CD4-positive, alpha-beta T cell (primary cell): ENCODE measurements around the gene WDR86. TPM values are rescaled to one million over a fixed set of nuclear protein-coding genes. Genes with fewer than 3 reads are reported as not detected.

ENCODE experiments used
- ATAC-seq: fragments of 200-7000 bp; cut with Tn5 transposase; one replicate; pipeline ENCODE4 v1.10.0; 2022; ENCODE audit warnings: mild to moderate bottlenecking; ENCODE audit not compliant: poor library complexity
- CTCF ChIA-PET: fragments of 350-600 bp; sonication (Branson Sonifier 250); formaldehyde crosslinking; loops from one replicate; lab custom pipeline; 2021; ENCODE audit warnings: antibody characterized with exemption, inconsistent platforms; lab: Charles Lee
- POLR2A ChIA-PET: fragments of 350-600 bp; sonication (Branson Sonifier 250); formaldehyde crosslinking; loops from one replicate; lab custom pipeline; 2021; ENCODE audit warnings: antibody characterized with exemption, inconsistent platforms; lab: Charles Lee
- DNase-seq, 14 experiments: peaks; one replicate each; pipeline ENCODE4 v3.0.0-alpha.2; 2013 to 2020; ENCODE audit warnings: mixed read lengths in 2 of 14
- H3K27ac ChIP-seq, 2 donors: one replicate each; pipeline versions ENCODE4 v1.5.1 to v1.7.0; 2013; ENCODE audit warnings: low read length in 2 of 2, low read depth in 1 of 2, mild to moderate bottlenecking in 1 of 2
- H3K27me3 ChIP-seq, 2 experiments: 1 replicate in 1 of 2; 2 replicates in 1 of 2; pipeline versions ENCODE4 v1.6.1 to v1.7.0; 2013; ENCODE audit warnings: low read length in 2 of 2, control low read depth in 1 of 2, mild to moderate bottlenecking in 1 of 2, moderate library complexity in 1 of 2; ENCODE audit not compliant: insufficient read depth in 2 of 2, control insufficient read depth in 1 of 2
- H3K36me3 ChIP-seq: one replicate; pipeline ENCODE4 v1.6.1; 2013; ENCODE audit warnings: low read length, control low read depth; ENCODE audit not compliant: insufficient read depth
- H3K4me1 ChIP-seq: one replicate; pipeline ENCODE4 v1.6.1; 2013; ENCODE audit warnings: low read length, control low read depth; ENCODE audit not compliant: insufficient read depth
- H3K4me3 ChIP-seq: one replicate; pipeline ENCODE4 v1.5.1; 2013; ENCODE audit warnings: mild to moderate bottlenecking, low read length, moderate library complexity
- H3K9me3 ChIP-seq, 2 experiments: 1 replicate in 1 of 2; 2 replicates in 1 of 2; pipeline versions ENCODE4 v1.6.1 to v1.7.0; 2013; ENCODE audit warnings: low read length in 2 of 2, mild to moderate bottlenecking in 2 of 2, control low read depth in 1 of 2, moderate library complexity in 1 of 2; ENCODE audit not compliant: control insufficient read depth in 1 of 2, insufficient read depth in 1 of 2
- H3K27ac Mint-ChIP-seq: one replicate; pipeline ENCODE4 v1.8.0; 2020; ENCODE audit warnings: mixed read lengths
- H3K27me3 Mint-ChIP-seq: one replicate; pipeline ENCODE4 v1.8.0; 2021; ENCODE audit warnings: mixed read lengths
- H3K36me3 Mint-ChIP-seq: one replicate; pipeline ENCODE4 v1.8.0; 2021; ENCODE audit warnings: low read depth, mixed read lengths
- H3K4me1 Mint-ChIP-seq: one replicate; pipeline ENCODE4 v1.8.0; 2021; ENCODE audit warnings: low read depth, mixed read lengths
- H3K4me3 Mint-ChIP-seq: one replicate; pipeline ENCODE4 v1.8.0; 2020; ENCODE audit warnings: mild to moderate bottlenecking, mixed read lengths
- H3K9me3 Mint-ChIP-seq: one replicate; pipeline ENCODE4 v1.8.0; 2020; ENCODE audit warnings: mixed read lengths
- CTCF ChIP-seq: fragments of 200-600 bp; IDR thresholded peaks from one replicate; pipeline ENCODE4 v1.8.0; 2022; ENCODE audit warnings: antibody characterized with exemption, mild to moderate bottlenecking
- intact Hi-C, 2 experiments: fragments of 100-400 bp; cut with DNase I in 1 of 2; cut with micrococcal nuclease in 1 of 2; formaldehyde crosslinking; loops; one replicate each; pipeline versions ENCODE4 v1.15.1 to v1.9.0; 2023 to 2025; cut with DNase I, micrococcal nuclease
- total RNA-seq, 174 experiments: library from RNA in 2 of 174; stranded (reverse) in 2 of 174; gene quantifications; one replicate each; pipeline ENCODE4 v1.2.3 and lab custom pipeline; 2021 to 2026

Gene WDR86
- total RNA-seq, 2 experiments from 2014 or later, result 5.6 to 6.2 TPM

DNA sequence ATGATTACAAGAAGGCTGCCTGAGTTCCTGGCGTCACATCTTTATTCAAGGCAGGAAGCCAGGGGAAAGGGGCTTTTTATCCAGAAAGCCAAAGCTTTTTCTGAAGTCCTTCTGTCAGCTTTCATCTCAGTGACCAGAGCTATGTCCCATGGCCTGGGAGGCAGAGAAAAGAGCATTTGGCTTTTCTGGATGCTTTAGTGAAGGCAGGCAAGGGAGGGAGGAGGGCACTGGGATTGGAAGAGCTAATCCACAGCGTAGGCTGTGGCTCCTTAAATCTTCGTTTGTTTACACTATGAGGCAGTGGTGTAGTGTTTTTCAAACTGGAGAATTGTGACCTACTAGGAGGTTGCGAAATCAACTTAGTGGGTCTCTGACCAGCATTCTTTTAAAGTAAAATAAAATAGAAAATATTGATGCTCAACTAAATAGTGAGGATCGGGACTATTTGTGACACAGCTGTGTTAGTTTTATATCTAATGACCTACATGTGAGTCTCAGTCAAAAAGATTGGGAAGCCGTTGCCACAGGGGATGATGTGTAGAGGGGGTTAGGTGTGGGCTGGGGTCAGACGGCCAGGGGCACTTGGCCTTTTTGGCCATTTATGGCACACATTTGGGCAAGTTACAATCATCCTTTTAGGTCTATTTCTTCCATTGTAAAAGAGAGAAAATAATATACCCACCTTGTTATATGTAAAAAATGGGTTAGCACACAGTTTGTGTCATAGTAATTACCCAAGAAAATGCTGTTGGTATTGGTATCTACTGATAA is 16.0 kb upstream of the WDR86 start:
- Mint-ChIP-seq H3K36me3 (no peaks in the 10 kb centered on the region), H3K27me3 (no peaks in the 10 kb centered on the region), H3K4me1 (peaks cover 32% of the 10 kb centered on the region), H3K27ac (no peak overlapping the region), H3K4me3 (no peak overlapping the region), H3K9me3 (no peaks in the 10 kb centered on the region)
- Histone ChIP-seq H3K27me3 (no peaks in the 10 kb centered on the region), H3K9me3 (peaks cover 0 to 1% of the 10 kb centered on the region in 2 experiments), H3K27ac (no peak overlapping the region), H3K4me1 (peaks cover 45% of the 10 kb centered on the region), H3K36me3 (no peaks in the 10 kb centered on the region), H3K4me3 (no peak overlapping the region)
- POLR2A ChIA-PET, result no interaction called here
- TF ChIP-seq CTCF, result no peak
- DNase-seq (no peak), ATAC-seq (no peak)
- CTCF ChIA-PET, result no interaction called here
- intact Hi-C loops, result no loop called here

DNA sequence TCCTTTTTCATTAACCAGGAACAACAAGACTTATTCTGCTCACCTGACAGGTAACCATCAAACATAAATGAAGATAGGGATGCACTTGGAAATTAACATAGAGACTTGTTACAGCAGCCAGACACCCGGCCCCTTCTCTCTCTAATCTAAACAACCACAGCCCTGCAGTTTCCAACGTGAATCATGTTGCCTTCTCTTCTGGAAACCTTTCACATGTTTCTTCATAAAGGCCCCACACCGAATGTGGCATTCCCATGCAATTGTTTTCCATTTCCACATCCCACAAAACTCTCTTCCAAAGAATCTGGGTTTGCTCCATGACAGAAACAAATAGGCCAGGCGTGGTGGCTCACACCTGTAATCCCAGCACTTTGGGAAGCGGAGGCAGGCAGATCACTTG is 15.0 kb upstream of the WDR86 start:
- Histone ChIP-seq H3K4me1 (peaks cover 34% of the 10 kb centered on the region), H3K36me3 (no peaks in the 10 kb centered on the region), H3K27me3 (no peaks in the 10 kb centered on the region), H3K4me3 (no peak overlapping the region), H3K9me3 (peaks cover 1 to 11% of the 10 kb centered on the region in 2 experiments), H3K27ac (no peak overlapping the region)
- ATAC-seq (no peak), DNase-seq (no peak)
- H3K4me3 Mint-ChIP-seq, result no peak overlapping the region
- intact Hi-C loops, result no loop called here
- TF ChIP-seq CTCF, result no peak
- ChIA-PET POLR2A (no interaction called here), CTCF (no interaction called here)
- H3K27me3 Mint-ChIP-seq, result no peaks in the 10 kb centered on the region
- no peaks in the 10 kb centered on the region for H3K9me3 Mint-ChIP-seq
- H3K36me3 Mint-ChIP-seq, result no peaks in the 10 kb centered on the region
- H3K4me1 Mint-ChIP-seq, result peaks cover 22% of the 10 kb centered on the region
- H3K27ac Mint-ChIP-seq, result no peak overlapping the region

- no peaks in the 10 kb centered on the region for H3K9me3 Mint-ChIP-seq
- no peak overlapping the region for H3K4me3 ChIP-seq
- no peak for ATAC-seq
- peaks cover 26% of the 10 kb centered on the region for H3K4me1 ChIP-seq
- no peak overlapping the region for H3K27ac ChIP-seq
- peaks cover 14% of the 10 kb centered on the region for H3K4me1 Mint-ChIP-seq
- H3K27me3 Mint-ChIP-seq, result no peaks in the 10 kb centered on the region
- intact Hi-C loops, result loop anchor here in 1 of 2 experiments (2.0 kb wide), 1 partner anchor 17 kb away; no protein-coding TSS in a partner anchor
- no peak overlapping the region for H3K27ac Mint-ChIP-seq
- no peak for DNase-seq
- ChIA-PET POLR2A (no interaction called here), CTCF (no interaction called here)
- peaks cover 5 to 14% of the 10 kb centered on the region in 2 experiments for H3K9me3 ChIP-seq
- H3K36me3 Mint-ChIP-seq, result no peaks in the 10 kb centered on the region
- no peak for TF ChIP-seq CTCF
- no peaks in the 10 kb centered on the region for H3K36me3 ChIP-seq
- H3K4me3 Mint-ChIP-seq, result no peak overlapping the region
- H3K27me3 ChIP-seq, result no peaks in the 10 kb centered on the region
These were observed 14.1 kb upstream of the WDR86 start for GRCh38 chr7:151423936-151424335.
